Endothelial cell of umbilical vein (primary cell): ENCODE data around the gene OR10A2. TPM values are rescaled to one million over a fixed set of nuclear protein-coding genes. Genes with fewer than 3 reads are reported as not detected.

ENCODE experiments used
- BruUV-seq: library from RNA; stranded (reverse); fragments of 400-500 nt; replicated peaks from 2 replicates; lab custom pipeline; 2021; lab: Mats Ljungman, UMichigan
- CTCF ChIA-PET: fragments of 300-600, 350-600 bp; sonication (Branson Sonifier 250); formaldehyde crosslinking; loops from one replicate; lab custom pipeline; 2021; ENCODE audit warnings: antibody characterized with exemption, inconsistent platforms; lab: Charles Lee
- POLR2A ChIA-PET: fragments of 300-600, 350-600 bp; sonication (Branson Sonifier 250); formaldehyde crosslinking; loops from one replicate; lab custom pipeline; 2021; ENCODE audit warnings: antibody characterized with exemption, inconsistent platforms; lab: Charles Lee
- DNase-seq: peaks from one replicate; pipeline ENCODE4 v3.0.0-alpha.2; 2011; ENCODE audit warnings: low read depth, low spot score
- FAIRE-seq: peaks from 2 replicates; lab custom pipeline; 2011; peaks lifted over from hg19 to GRCh38; lab: Jason Lieb, UNC
- H2AFZ ChIP-seq: 2 replicates; pipeline ENCODE4 v1.6.0; 2012; ENCODE audit warnings: low read depth, low read length, control low read depth, inconsistent platforms
- H3K27ac ChIP-seq: 2 replicates; pipeline ENCODE4 v1.5.1; 2011; ENCODE audit warnings: low read depth, mild to moderate bottlenecking, control low read depth, low read length, moderate library complexity; ENCODE audit not compliant: insufficient read depth
- H3K27me3 ChIP-seq, 2 experiments: 2 replicates each; pipeline versions ENCODE4 v1.6.0 to v1.6.1; 2011; ENCODE audit warnings: low read length in 2 of 2, mixed read lengths in 1 of 2; ENCODE audit not compliant: control insufficient read depth in 2 of 2, insufficient read depth in 2 of 2
- H3K36me3 ChIP-seq, 2 experiments: 2 replicates in 1 of 2; 3 replicates in 1 of 2; pipeline ENCODE4 v1.5.1; 2011; ENCODE audit warnings: low read length in 2 of 2, mild to moderate bottlenecking in 1 of 2, moderate library complexity in 1 of 2; ENCODE audit not compliant: control insufficient read depth in 2 of 2, insufficient read depth in 2 of 2; ENCODE audit errors: extremely low read depth in 1 of 2
- H3K4me1 ChIP-seq: 3 replicates; pipeline ENCODE4 v1.5.1; 2011; ENCODE audit warnings: mild to moderate bottlenecking, low read length; ENCODE audit not compliant: control insufficient read depth, insufficient read depth; ENCODE audit errors: extremely low read depth
- H3K4me2 ChIP-seq: 2 replicates; pipeline ENCODE4 v1.6.1; 2011; ENCODE audit warnings: low read length, control low read depth, mixed read lengths; ENCODE audit not compliant: insufficient read depth
- H3K4me3 ChIP-seq, 3 experiments: fragments of 200-600 bp in 1 of 3; sonication (generic), shearing (Covaris generic) in 1 of 3; replicated peaks in 1 of 3; 2 replicates each; pipeline ENCODE4 v1.5.1; 2011 to 2016; ENCODE audit warnings: control low read depth in 3 of 3, low read length in 3 of 3, mild to moderate bottlenecking in 2 of 3, inconsistent platforms in 1 of 3, low read depth in 1 of 3, moderate library complexity in 1 of 3; ENCODE audit not compliant: insufficient read depth in 1 of 3
- H3K79me2 ChIP-seq: 2 replicates; pipeline ENCODE4 v1.6.0; 2012; ENCODE audit warnings: low read length, inconsistent platforms; ENCODE audit not compliant: control insufficient read depth, insufficient read depth
- H3K9ac ChIP-seq: replicated peaks from 2 replicates; pipeline ENCODE3; 2011; ENCODE audit warnings: low read length, control low read depth; ENCODE audit not compliant: insufficient read depth; ENCODE audit errors: extremely low read depth
- H3K9me1 ChIP-seq: replicated peaks from 3 replicates; pipeline ENCODE4 v1.6.0; 2011; ENCODE audit warnings: mild to moderate bottlenecking, low read length; ENCODE audit not compliant: control insufficient read depth, insufficient read depth; ENCODE audit errors: extremely low read depth
- H3K9me3 ChIP-seq: replicated peaks from 2 replicates; pipeline ENCODE4 v1.5.1; 2012; ENCODE audit warnings: low read length, inconsistent platforms; ENCODE audit not compliant: control insufficient read depth, insufficient read depth
- H4K20me1 ChIP-seq: replicated peaks from 2 replicates; pipeline ENCODE3; 2011; ENCODE audit warnings: mild to moderate bottlenecking, low read length; ENCODE audit not compliant: control insufficient read depth, insufficient read depth; ENCODE audit errors: extremely low read depth
- CTCF ChIP-seq, 2 donors: IDR thresholded peaks; 1 replicate in 1 of 2; 2 replicates in 1 of 2; pipeline ENCODE4 v1.5.1; 2011; ENCODE audit warnings: low read length in 2 of 2, mild to moderate bottlenecking in 2 of 2, moderate library complexity in 2 of 2, control low read depth in 1 of 2, inconsistent platforms in 1 of 2, low read depth in 1 of 2; ENCODE audit not compliant: insufficient read depth in 1 of 2; ENCODE audit errors: extremely low read depth in 1 of 2
- EZH2 ChIP-seq: IDR thresholded peaks from 2 replicates; pipeline ENCODE4 v1.6.1; 2012; ENCODE audit warnings: borderline replicate concordance, low read depth, mild to moderate bottlenecking, moderate library complexity, low read length, inconsistent platforms; ENCODE audit not compliant: severe bottlenecking
- FOS ChIP-seq: IDR thresholded peaks from 2 replicates; pipeline ENCODE4 v1.6.1; 2011; ENCODE audit warnings: mild to moderate bottlenecking, low read length, moderate library complexity, borderline replicate concordance; ENCODE audit not compliant: insufficient read depth
- GATA2 ChIP-seq: IDR thresholded peaks from 2 replicates; pipeline ENCODE4 v1.7.0; 2011; ENCODE audit warnings: low read depth, mild to moderate bottlenecking, moderate library complexity, mixed read lengths, low read length; ENCODE audit not compliant: insufficient read length, insufficient read depth
- JUN ChIP-seq: IDR thresholded peaks from 2 replicates; pipeline ENCODE4 v1.6.1; 2011; ENCODE audit warnings: borderline replicate concordance, low read depth; ENCODE audit not compliant: insufficient read length, insufficient read depth
- MAX ChIP-seq: IDR thresholded peaks from 2 replicates; pipeline ENCODE4 v1.6.1; 2011; ENCODE audit not compliant: insufficient read depth, insufficient read length
- MYC ChIP-seq: IDR thresholded peaks from one replicate; pipeline ENCODE4 v1.6.1; 2011; ENCODE audit warnings: mild to moderate bottlenecking, low read depth, low read length
- POLR2A ChIP-seq: IDR thresholded peaks from 2 replicates; pipeline ENCODE4 v1.6.1; 2012; ENCODE audit warnings: low read depth, mild to moderate bottlenecking, control low read depth, low read length
- POLR2AphosphoS5 ChIP-seq: IDR thresholded peaks from 2 replicates; pipeline ENCODE4 v1.6.1; 2012; ENCODE audit warnings: low read depth, mild to moderate bottlenecking, control low read depth, low read length, moderate library complexity; ENCODE audit not compliant: insufficient read depth
- dilution Hi-C: fragments of 300-500 bp; cut with MboI; formaldehyde crosslinking; loops from one replicate; pipeline ENCODE4 v1.15.0; 2019; ENCODE audit warnings: low sequenced_read_pairs; ENCODE audit not compliant: extremely low pct_ligation_motif_present
- intact Hi-C: fragments of 100-400 bp; cut with micrococcal nuclease; formaldehyde crosslinking; loops from one replicate; pipeline ENCODE4 v1.10.0; 2022
- polyA plus RNA-seq, 4 experiments: library from polyadenylated mRNA; depleted of rRNA in 3 of 4; stranded (reverse) in 3 of 4; unstranded in 1 of 4; fragments of >200 nt; gene quantifications; 2 replicates each; pipeline versions ENCODE4 v1.2.1 to v1.2.3, GENCODE V29; 2011 to 2012; ENCODE audit warnings: missing spikeins in 1 of 4
- total RNA-seq: library from RNA; stranded (reverse); gene quantifications from 2 replicates; pipeline ENCODE4 v1.2.3, GENCODE V29; 2021

Gene OR10A2
- total and polyA plus RNA-seq, 2 donors (not counting 3 experiments of a cell fraction or from before 2014, with no cell fraction given) = not detected

- H3K79me2 ChIP-seq = no peaks in the 10 kb centered on the region
- POLR2A ChIA-PET = no interaction called here
- H3K36me3 ChIP-seq = no peaks in the 10 kb centered on the region
- dilution Hi-C loops (no loop called here), intact Hi-C loops (no loop called here)
- H3K27me3 ChIP-seq = no peaks in the 10 kb centered on the region
- TF ChIP-seq JUN (no peak), MAX (no peak), GATA2 (no peak), MYC (no peak), EZH2 (no peak), POLR2AphosphoS5 (no peak), FOS (no peak), CTCF (IDR thresholded peaks at IDR 0.05; ENCODE audit: extremely low read depth in 1 of 2, insufficient read depth in 1 of 2, low read depth in 1 of 2, low read length in 2 of 2) (no peak), POLR2A (no peak)
- H3K4me3 ChIP-seq = no peak overlapping the region
- FAIRE-seq (no peak), DNase-seq (no peak)
- no peak overlapping the region for H3K27ac ChIP-seq
- H3K4me1 ChIP-seq = no peaks in the 10 kb centered on the region
- H2AFZ ChIP-seq = no peak overlapping the region
- CTCF ChIA-PET = interaction anchor here (1.3 kb wide), 1 partner anchor 451 kb away, joined by 4 read pairs; no protein-coding TSS in a partner anchor
- H3K9ac ChIP-seq = no peak overlapping the region
- H3K4me2 ChIP-seq = no peak overlapping the region
- H3K9me1 ChIP-seq = no peaks in the 10 kb centered on the region
- H3K9me3 ChIP-seq = no peaks in the 10 kb centered on the region
- H4K20me1 ChIP-seq = no peaks in the 10 kb centered on the region
- no TSS peak for BruUV-seq
Measured at GRCh38 chr11:6828103-6828502, 34.8 kb upstream of the OR10A2 start.
